GM18507 (cell line): ENCODE results near the gene CDON.

Experiments used
- DNase-seq: peaks from one replicate; pipeline ENCODE4 v3.0.0; 2011; ENCODE audit warnings: low read depth; ENCODE audit not compliant: insufficient read length; ENCODE audit errors: extremely low spot score
- FAIRE-seq: peaks from 2 replicates; lab custom pipeline; 2011; peaks lifted over from hg19 to GRCh38; lab: Jason Lieb, UNC

The CDON gene

DNA sequence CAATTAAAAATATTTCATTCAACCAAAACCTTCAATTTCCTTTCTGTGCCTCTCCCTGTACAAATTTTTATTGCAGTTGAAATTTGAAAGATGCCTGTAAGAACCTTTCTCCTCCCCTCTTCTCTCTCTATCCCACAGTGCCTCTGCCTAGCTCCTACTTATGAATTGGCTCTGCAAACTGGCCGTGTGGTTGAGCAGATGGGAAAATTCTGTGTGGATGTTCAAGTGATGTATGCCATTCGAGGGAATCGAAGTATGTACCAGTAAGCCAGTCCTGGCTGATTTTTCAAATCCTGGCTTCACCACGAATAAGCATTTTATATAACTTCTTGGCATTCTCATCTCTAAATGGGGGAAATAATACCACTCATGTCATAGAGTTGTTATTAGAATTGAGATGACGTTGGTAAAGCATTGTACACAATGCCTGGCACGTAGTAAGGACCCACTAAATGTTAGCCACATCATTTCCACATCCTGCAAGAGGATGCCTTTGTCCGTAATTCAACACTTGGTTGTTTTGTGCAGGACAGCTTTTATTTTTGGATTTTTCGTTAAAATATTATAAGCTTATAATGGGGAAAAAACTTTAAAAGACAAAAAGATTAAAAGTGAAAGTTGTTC is 152.3 kb downstream of the CDON start:
- DNase-seq, result no peak
- FAIRE-seq, result no peak
